Glutamatergic neuron (in vitro differentiated cells): ENCODE measurements around the gene TIGD3. TPM values are rescaled to one million over a fixed set of nuclear protein-coding genes. Genes with fewer than 3 reads are reported as not detected.

Experiments used
- DNase-seq: peaks from one replicate; pipeline ENCODE4 v3.0.0; 2022
- H3K27ac Mint-ChIP-seq: one replicate; pipeline ENCODE4 v1.8.0; 2020; ENCODE audit warnings: mild to moderate bottlenecking, mixed read lengths, inconsistent platforms; ENCODE audit not compliant: unreplicated experiment
- H3K27me3 Mint-ChIP-seq: one replicate; pipeline ENCODE4 v1.8.0; 2020; ENCODE audit warnings: mild to moderate bottlenecking, moderate library complexity, mixed read lengths, inconsistent platforms; ENCODE audit not compliant: unreplicated experiment
- H3K36me3 Mint-ChIP-seq: one replicate; pipeline ENCODE4 v1.8.0; 2020; ENCODE audit warnings: mild to moderate bottlenecking, mixed read lengths, inconsistent platforms; ENCODE audit not compliant: unreplicated experiment
- H3K4me1 Mint-ChIP-seq: one replicate; pipeline ENCODE4 v1.8.0; 2020; ENCODE audit warnings: mild to moderate bottlenecking, low read depth, mixed read lengths, inconsistent platforms; ENCODE audit not compliant: unreplicated experiment
- H3K4me3 Mint-ChIP-seq: one replicate; pipeline ENCODE4 v1.8.0; 2020; ENCODE audit warnings: mild to moderate bottlenecking, mixed read lengths, inconsistent platforms; ENCODE audit not compliant: unreplicated experiment
- H3K9me3 Mint-ChIP-seq: one replicate; pipeline ENCODE4 v1.8.0; 2020; ENCODE audit warnings: mild to moderate bottlenecking, moderate library complexity, mixed read lengths, inconsistent platforms; ENCODE audit not compliant: unreplicated experiment
- CTCF ChIP-seq: fragments of 200-600 bp; sonication (generic); IDR thresholded peaks from one replicate; pipeline ENCODE4 v1.5.0; 2021; ENCODE audit not compliant: partially characterized antibody, unreplicated experiment
- total RNA-seq: library from RNA; stranded (reverse); fragmentation: NEBNext Ultra II Directional; extraction: Animal tissue kit (Norgen Biotek cat#: 25700); gene quantifications from one replicate; pipeline ENCODE4 v1.2.1, GENCODE V29; 2021; ENCODE audit not compliant: unreplicated experiment

Gene TIGD3
- total RNA-seq, 1 donor from 2014 or later, result 3.8 TPM

DNA sequence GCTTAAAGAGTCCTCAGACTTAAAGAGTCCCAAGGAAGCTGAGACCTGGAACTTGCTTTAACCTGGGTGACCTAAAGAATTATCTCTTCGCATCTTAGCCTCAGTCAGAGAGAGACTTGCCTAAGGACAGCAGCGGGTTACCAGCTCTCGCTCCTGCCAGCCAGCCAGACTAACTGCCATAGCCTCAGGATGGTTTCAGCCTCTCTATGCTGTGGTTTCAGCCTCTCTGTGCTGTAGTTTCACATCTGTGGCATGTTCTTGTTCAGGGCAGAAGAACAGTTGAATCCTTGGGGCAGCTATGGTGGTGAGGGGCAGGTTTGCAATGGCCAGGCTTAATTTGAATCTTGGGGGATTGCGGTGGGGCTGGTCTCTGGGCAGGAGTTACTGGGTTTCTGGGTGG, 34.2 kb downstream of the TIGD3 start:
- Mint-ChIP-seq H3K27me3 (peaks cover 12% of the 10 kb centered on the region), H3K27ac (no peak overlapping the region), H3K4me3 (no peak overlapping the region), H3K9me3 (peaks cover 5% of the 10 kb centered on the region), H3K4me1 (no peaks in the 10 kb centered on the region), H3K36me3 (no peaks in the 10 kb centered on the region)
- no peak for TF ChIP-seq CTCF
- DNase-seq, result no peak

DNA sequence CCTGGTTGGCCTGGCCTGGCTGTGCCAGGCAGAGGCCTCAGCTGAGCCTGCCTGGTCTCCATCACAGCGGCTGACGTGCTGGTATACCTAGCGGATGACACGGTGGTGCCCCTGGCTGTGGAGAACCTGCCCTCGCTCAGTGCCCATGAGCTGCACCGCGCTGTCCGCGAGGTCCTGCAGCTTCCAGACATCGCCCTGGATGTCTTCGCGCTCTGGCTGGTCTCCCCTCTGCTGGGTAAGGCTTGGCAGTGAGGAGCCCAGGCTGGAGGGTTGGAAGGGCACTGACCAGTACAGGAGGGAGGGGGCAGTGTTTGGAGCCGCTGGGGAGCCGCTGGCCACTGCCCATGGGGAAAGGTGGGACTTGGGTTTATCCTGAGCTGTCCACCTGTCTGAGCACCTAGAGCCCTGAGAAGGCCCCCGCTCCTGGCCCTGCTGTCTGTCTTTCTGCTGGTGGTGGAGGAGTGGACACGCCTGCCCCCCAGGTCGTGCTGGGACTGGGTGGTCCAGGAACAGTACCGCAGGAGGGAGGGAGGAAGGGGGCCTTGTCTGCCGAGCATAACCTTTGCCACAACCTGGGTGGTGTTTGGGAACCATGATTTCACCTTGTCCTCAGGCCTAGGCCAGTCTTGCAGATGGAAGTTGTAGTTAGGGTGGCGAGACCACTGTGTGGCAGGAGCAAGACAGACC, 34.9 kb downstream of the TIGD3 start:
- Mint-ChIP-seq H3K27ac (no peak overlapping the region), H3K9me3 (peaks cover 5% of the 10 kb centered on the region)
- no peak for TF ChIP-seq CTCF

DNA sequence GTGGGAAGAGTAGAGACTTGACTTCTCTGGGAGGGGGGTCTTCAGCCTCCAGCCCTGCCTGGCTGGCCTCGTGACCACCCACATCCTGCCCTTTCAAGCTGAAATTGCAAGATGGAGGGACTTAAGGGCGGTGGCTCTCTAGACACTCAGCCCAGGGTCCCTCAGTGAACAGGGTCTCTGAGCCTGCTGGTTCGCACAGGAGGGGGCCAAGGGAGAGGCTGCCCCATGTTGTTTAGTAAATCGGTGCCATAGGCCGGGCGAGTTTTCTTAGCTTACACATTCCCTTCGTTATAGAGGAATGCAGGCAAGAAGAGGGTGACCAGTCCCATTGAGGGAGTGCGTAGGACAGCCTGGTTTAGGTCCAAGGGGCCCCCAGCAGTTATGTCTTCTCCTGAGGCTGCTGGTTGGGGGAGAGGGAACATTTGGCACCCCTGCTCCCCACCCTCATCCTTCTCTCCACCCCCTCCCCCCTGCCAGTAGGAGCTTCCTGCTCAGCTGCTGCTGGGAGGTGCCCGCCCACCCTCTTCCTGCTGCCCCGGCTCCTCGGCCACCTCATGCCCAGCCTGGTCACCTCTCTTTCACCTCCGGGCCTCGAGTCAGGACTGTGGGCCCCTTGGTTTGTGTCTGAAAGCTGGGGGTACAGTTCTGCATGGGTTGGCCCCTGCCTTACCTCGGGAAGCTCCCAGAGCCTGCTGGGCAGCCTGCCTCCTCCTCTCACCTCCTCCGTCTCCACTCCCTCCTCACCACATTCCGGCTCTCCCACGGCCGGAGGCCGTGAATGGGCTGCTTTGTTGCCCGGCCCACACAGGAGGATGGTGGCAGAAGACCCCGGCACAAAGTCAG, 35.8 kb downstream of the TIGD3 start:
- H3K36me3 Mint-ChIP-seq, result no peaks in the 10 kb centered on the region
- H3K27ac Mint-ChIP-seq, result no peak overlapping the region
- TF ChIP-seq CTCF, result no peak
- no peak for DNase-seq
- H3K27me3 Mint-ChIP-seq, result peaks cover 8% of the 10 kb centered on the region
- H3K4me1 Mint-ChIP-seq, result no peaks in the 10 kb centered on the region
- H3K9me3 Mint-ChIP-seq, result peaks cover 5% of the 10 kb centered on the region
- no peak overlapping the region for H3K4me3 Mint-ChIP-seq

More for the DNA sequence above, 34.9 kb downstream of the TIGD3 start:
- DNase-seq, result no peak
- H3K36me3 Mint-ChIP-seq, result no peaks in the 10 kb centered on the region
- peaks cover 12% of the 10 kb centered on the region for H3K27me3 Mint-ChIP-seq
- no peaks in the 10 kb centered on the region for H3K4me1 Mint-ChIP-seq
- H3K4me3 Mint-ChIP-seq, result no peak overlapping the region

GRCh38 chr11:65390996-65391395, 36.4 kb downstream of the TIGD3 start:
- Mint-ChIP-seq H3K4me1 (no peaks in the 10 kb centered on the region), H3K27ac (no peak overlapping the region), H3K9me3 (peaks cover 5% of the 10 kb centered on the region), H3K36me3 (no peaks in the 10 kb centered on the region), H3K4me3 (no peak overlapping the region), H3K27me3 (peaks cover 8% of the 10 kb centered on the region)
- no peak for DNase-seq
- no peak for TF ChIP-seq CTCF
